CD4-positive, alpha-beta T cell (primary cell): ENCODE measurements around the gene MUC4. TPM values are rescaled to one million over a fixed set of nuclear protein-coding genes. Genes with fewer than 3 reads are reported as not detected.

ENCODE experiments used
- ATAC-seq: fragments of 200-7000 bp; cut with Tn5 transposase; one replicate; pipeline ENCODE4 v1.10.0; 2022; ENCODE audit warnings: mild to moderate bottlenecking; ENCODE audit not compliant: poor library complexity
- CTCF ChIA-PET: fragments of 350-600 bp; sonication (Branson Sonifier 250); formaldehyde crosslinking; loops from one replicate; lab custom pipeline; 2021; ENCODE audit warnings: antibody characterized with exemption, inconsistent platforms; lab: Charles Lee
- POLR2A ChIA-PET: fragments of 350-600 bp; sonication (Branson Sonifier 250); formaldehyde crosslinking; loops from one replicate; lab custom pipeline; 2021; ENCODE audit warnings: antibody characterized with exemption, inconsistent platforms; lab: Charles Lee
- DNase-seq, 14 experiments: peaks; one replicate each; pipeline ENCODE4 v3.0.0-alpha.2; 2013 to 2020; ENCODE audit warnings: mixed read lengths in 2 of 14
- H3K27ac ChIP-seq, 2 donors: one replicate each; pipeline versions ENCODE4 v1.5.1 to v1.7.0; 2013; ENCODE audit warnings: low read length in 2 of 2, low read depth in 1 of 2, mild to moderate bottlenecking in 1 of 2
- H3K27me3 ChIP-seq, 2 experiments: 1 replicate in 1 of 2; 2 replicates in 1 of 2; pipeline versions ENCODE4 v1.6.1 to v1.7.0; 2013; ENCODE audit warnings: low read length in 2 of 2, control low read depth in 1 of 2, mild to moderate bottlenecking in 1 of 2, moderate library complexity in 1 of 2; ENCODE audit not compliant: insufficient read depth in 2 of 2, control insufficient read depth in 1 of 2
- H3K36me3 ChIP-seq: one replicate; pipeline ENCODE4 v1.6.1; 2013; ENCODE audit warnings: low read length, control low read depth; ENCODE audit not compliant: insufficient read depth
- H3K4me1 ChIP-seq: one replicate; pipeline ENCODE4 v1.6.1; 2013; ENCODE audit warnings: low read length, control low read depth; ENCODE audit not compliant: insufficient read depth
- H3K4me3 ChIP-seq: one replicate; pipeline ENCODE4 v1.5.1; 2013; ENCODE audit warnings: mild to moderate bottlenecking, low read length, moderate library complexity
- H3K9me3 ChIP-seq, 2 experiments: 1 replicate in 1 of 2; 2 replicates in 1 of 2; pipeline versions ENCODE4 v1.6.1 to v1.7.0; 2013; ENCODE audit warnings: low read length in 2 of 2, mild to moderate bottlenecking in 2 of 2, control low read depth in 1 of 2, moderate library complexity in 1 of 2; ENCODE audit not compliant: control insufficient read depth in 1 of 2, insufficient read depth in 1 of 2
- H3K27ac Mint-ChIP-seq: one replicate; pipeline ENCODE4 v1.8.0; 2020; ENCODE audit warnings: mixed read lengths
- H3K27me3 Mint-ChIP-seq: one replicate; pipeline ENCODE4 v1.8.0; 2021; ENCODE audit warnings: mixed read lengths
- H3K36me3 Mint-ChIP-seq: one replicate; pipeline ENCODE4 v1.8.0; 2021; ENCODE audit warnings: low read depth, mixed read lengths
- H3K4me1 Mint-ChIP-seq: one replicate; pipeline ENCODE4 v1.8.0; 2021; ENCODE audit warnings: low read depth, mixed read lengths
- H3K4me3 Mint-ChIP-seq: one replicate; pipeline ENCODE4 v1.8.0; 2020; ENCODE audit warnings: mild to moderate bottlenecking, mixed read lengths
- H3K9me3 Mint-ChIP-seq: one replicate; pipeline ENCODE4 v1.8.0; 2020; ENCODE audit warnings: mixed read lengths
- intact Hi-C, 2 experiments: fragments of 100-400 bp; cut with DNase I in 1 of 2; cut with micrococcal nuclease in 1 of 2; formaldehyde crosslinking; loops; one replicate each; pipeline versions ENCODE4 v1.15.1 to v1.9.0; 2023 to 2025; cut with DNase I, micrococcal nuclease
- total RNA-seq, 174 experiments: library from RNA in 2 of 174; stranded (reverse) in 2 of 174; gene quantifications; one replicate each; pipeline ENCODE4 v1.2.3 and lab custom pipeline; 2021 to 2026
- TF ChIP-seq, protein P1 (sequence below): fragments of 200-600 bp; IDR thresholded peaks from one replicate; pipeline ENCODE4 v1.8.0; 2022; ENCODE audit warnings: antibody characterized with exemption, mild to moderate bottlenecking

Gene MUC4
- total RNA-seq, 2 experiments from 2014 or later: not detected

DNA sequence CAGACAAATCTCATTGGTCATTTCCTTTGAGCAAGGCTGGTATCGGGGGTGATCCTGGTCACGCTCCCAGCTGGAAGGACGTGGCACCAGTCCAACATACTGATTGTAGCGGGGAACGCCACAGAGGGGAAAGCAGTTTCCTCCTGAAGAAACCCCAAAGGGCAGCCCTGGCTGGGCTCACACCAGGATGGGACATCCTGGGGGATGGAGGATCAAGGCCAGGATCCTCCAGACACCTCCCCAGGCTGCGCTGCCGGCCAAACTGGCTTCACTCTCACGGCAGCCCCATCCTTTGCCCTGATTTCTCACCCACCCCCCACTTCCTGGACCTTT, 54.3 kb downstream of the MUC4 start:
- DNase-seq: no peak

DNA sequence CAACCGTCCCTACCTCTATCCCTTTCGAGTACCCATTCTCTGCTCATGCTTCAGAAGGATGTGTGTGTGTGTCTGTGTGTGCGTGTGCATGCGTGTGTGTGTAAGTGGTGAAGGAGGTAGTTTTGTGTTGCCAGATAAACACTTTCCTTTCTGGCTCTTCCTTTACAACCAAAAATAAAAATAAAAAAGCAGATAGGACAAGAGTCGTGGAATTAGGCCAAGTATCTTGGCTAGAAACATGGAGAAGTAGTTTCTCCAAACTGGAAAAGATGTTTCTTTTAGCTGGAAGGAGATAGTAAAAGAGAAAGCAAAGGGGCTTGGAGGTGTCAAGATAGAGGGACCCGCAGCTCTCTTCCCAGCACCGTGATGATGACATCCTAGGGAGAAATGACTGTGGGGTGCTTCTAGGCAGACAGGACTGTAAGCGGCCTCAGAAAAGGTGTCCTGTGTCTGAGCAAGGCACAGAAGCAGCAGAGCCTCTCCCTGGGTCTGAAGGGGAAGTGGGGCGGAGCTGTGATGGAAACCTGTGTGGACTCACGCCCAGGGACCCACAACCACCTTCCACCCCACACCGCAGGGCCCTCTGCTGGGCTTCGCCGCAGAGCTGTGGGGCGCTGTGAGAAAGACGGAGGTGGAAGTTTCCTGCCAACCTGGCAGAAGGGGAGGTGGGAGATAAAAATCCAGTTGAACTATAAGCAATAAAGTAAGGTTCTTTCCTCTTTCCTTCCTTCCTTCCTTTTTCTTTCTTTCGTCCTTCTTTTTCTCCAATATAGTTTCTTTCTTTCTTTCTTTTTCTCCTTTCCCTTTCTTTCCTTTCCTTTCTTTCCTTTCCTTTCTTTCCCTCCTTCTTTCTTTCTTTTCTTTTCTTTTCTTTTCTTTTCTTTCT, 55.7 kb downstream of the MUC4 start:
- H3K27me3 Mint-ChIP-seq: peaks cover 30% of the 10 kb centered on the region
- H3K36me3 Mint-ChIP-seq: no peaks in the 10 kb centered on the region
- Histone ChIP-seq H3K9me3 (no peaks in the 10 kb centered on the region), H3K4me1 (peaks cover 11% of the 10 kb centered on the region), H3K27me3 (peaks cover 8 to 13% of the 10 kb centered on the region in 2 experiments), H3K4me3 (no peak overlapping the region), H3K36me3 (no peaks in the 10 kb centered on the region), H3K27ac (no peak overlapping the region)
- peaks cover 5% of the 10 kb centered on the region for H3K4me1 Mint-ChIP-seq
- peak; percentile 59 for ATAC-seq
- TF ChIP-seq, protein P1, sequence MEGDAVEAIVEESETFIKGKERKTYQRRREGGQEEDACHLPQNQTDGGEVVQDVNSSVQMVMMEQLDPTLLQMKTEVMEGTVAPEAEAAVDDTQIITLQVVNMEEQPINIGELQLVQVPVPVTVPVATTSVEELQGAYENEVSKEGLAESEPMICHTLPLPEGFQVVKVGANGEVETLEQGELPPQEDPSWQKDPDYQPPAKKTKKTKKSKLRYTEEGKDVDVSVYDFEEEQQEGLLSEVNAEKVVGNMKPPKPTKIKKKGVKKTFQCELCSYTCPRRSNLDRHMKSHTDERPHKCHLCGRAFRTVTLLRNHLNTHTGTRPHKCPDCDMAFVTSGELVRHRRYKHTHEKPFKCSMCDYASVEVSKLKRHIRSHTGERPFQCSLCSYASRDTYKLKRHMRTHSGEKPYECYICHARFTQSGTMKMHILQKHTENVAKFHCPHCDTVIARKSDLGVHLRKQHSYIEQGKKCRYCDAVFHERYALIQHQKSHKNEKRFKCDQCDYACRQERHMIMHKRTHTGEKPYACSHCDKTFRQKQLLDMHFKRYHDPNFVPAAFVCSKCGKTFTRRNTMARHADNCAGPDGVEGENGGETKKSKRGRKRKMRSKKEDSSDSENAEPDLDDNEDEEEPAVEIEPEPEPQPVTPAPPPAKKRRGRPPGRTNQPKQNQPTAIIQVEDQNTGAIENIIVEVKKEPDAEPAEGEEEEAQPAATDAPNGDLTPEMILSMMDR: no peak
- CTCF ChIA-PET: interaction anchor here (1.3 kb wide), 1 partner anchor 8 kb away, joined by 3 read pairs; no protein-coding TSS in a partner anchor
- no peak overlapping the region for H3K4me3 Mint-ChIP-seq
- no peaks in the 10 kb centered on the region for H3K9me3 Mint-ChIP-seq
- H3K27ac Mint-ChIP-seq: no peak overlapping the region
- intact Hi-C loops: no loop called here
- POLR2A ChIA-PET: no interaction called here
- DNase-seq: peak in 2 of 14 experiments; percentile 58 to 73

More for the DNA sequence above, 54.3 kb downstream of the MUC4 start:
- Mint-ChIP-seq H3K9me3 (no peaks in the 10 kb centered on the region), H3K4me3 (no peak overlapping the region), H3K4me1 (peaks cover 5% of the 10 kb centered on the region), H3K27me3 (peaks cover 31% of the 10 kb centered on the region), H3K36me3 (no peaks in the 10 kb centered on the region), H3K27ac (no peak overlapping the region)
- CTCF ChIA-PET: no interaction called here
- no peak overlapping the region for H3K4me3 ChIP-seq
- peaks cover 10 to 17% of the 10 kb centered on the region in 2 experiments for H3K27me3 ChIP-seq
- TF ChIP-seq, protein P1: no peak
- intact Hi-C loops: no loop called here
- ATAC-seq: no peak
- peaks cover 21% of the 10 kb centered on the region for H3K4me1 ChIP-seq
- POLR2A ChIA-PET: no interaction called here
- no peak overlapping the region for H3K27ac ChIP-seq
- H3K9me3 ChIP-seq: peaks cover 0 to 4% of the 10 kb centered on the region in 2 experiments
- no peaks in the 10 kb centered on the region for H3K36me3 ChIP-seq

DNA sequence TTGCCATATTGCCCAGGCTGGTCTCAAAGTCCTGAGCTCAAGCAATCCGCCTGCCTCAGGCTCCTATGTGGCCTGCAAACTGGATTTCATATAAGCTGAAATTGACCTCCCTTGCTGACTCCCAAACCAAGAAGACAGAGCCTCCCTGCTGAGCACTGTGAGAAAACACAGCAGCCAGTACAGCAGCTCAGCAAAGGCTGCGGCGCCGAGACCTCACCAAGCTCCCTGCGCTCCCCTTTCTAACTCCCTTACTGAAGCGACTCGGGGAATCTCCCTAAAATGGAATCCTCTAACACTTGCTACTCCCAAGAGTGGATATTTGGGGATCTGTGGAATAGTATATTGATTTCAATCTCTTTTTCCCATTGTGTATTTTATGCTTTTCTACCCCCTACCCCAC, 56.3 kb downstream of the MUC4 start:
- CTCF ChIA-PET: no interaction called here
- POLR2A ChIA-PET: no interaction called here
- no peaks in the 10 kb centered on the region for H3K36me3 Mint-ChIP-seq
- Histone ChIP-seq H3K4me3 (no peak overlapping the region), H3K9me3 (no peaks in the 10 kb centered on the region), H3K27me3 (peaks cover 4 to 9% of the 10 kb centered on the region in 2 experiments), H3K27ac (no peak overlapping the region), H3K36me3 (no peaks in the 10 kb centered on the region), H3K4me1 (peaks cover 11% of the 10 kb centered on the region)
- DNase-seq (no peak), ATAC-seq (no peak)
- H3K9me3 Mint-ChIP-seq: no peaks in the 10 kb centered on the region
- H3K27ac Mint-ChIP-seq: no peak overlapping the region
- H3K4me1 Mint-ChIP-seq: peaks cover 5% of the 10 kb centered on the region
- H3K27me3 Mint-ChIP-seq: peaks cover 24% of the 10 kb centered on the region
- TF ChIP-seq, protein P1: no peak
- intact Hi-C loops: no loop called here
- H3K4me3 Mint-ChIP-seq: no peak overlapping the region
